ENCODE measurements around the gene EEF1A2.

Gene EEF1A2

GRCh38 chr20:63447320-63447719 lies 51.6 kb downstream of the EEF1A2 start:
- no peaks in the 10 kb centered on the region for H3K36me3 ChIP-seq (ENCODE audit: insufficient read depth, low read length)
- TF ChIP-seq CTCF (IDR thresholded peaks at IDR 0.05; ENCODE audit: borderline replicate concordance, extremely low read depth, low read length, poor library complexity, severe bottlenecking) = no peak
- TF ChIP-seq EZH2 (IDR thresholded peaks at IDR 0.05; ENCODE audit: borderline replicate concordance, low read depth, low read length, severe bottlenecking) = no peak
- no peak overlapping the region for H2AFZ ChIP-seq (ENCODE audit: low read depth, low read length)
- H3K9me3 ChIP-seq (ENCODE audit: insufficient read depth, low read length, severe bottlenecking) = peaks cover 7% of the 10 kb centered on the region
- no peak overlapping the region for H3K4me3 ChIP-seq (ENCODE audit: low read depth in 1 of 2, low read length in 2 of 2)
- peaks cover 4% of the 10 kb centered on the region; the same call in 1 of the 2 replicates for H4K20me1 ChIP-seq (ENCODE audit: insufficient read depth, low read length)
- H3K4me2 ChIP-seq (ENCODE audit: insufficient read depth, low read length) = no peak overlapping the region
- H3K27ac ChIP-seq (ENCODE audit: low read length) = no peak overlapping the region
- no peaks in the 10 kb centered on the region for H3K79me2 ChIP-seq (ENCODE audit: insufficient read depth, low read length)
- H3K9ac ChIP-seq (ENCODE audit: low read depth, low read length) = no peak overlapping the region
- DNase-seq = no peak
- no peak for ATAC-seq (ENCODE audit: insufficient read depth, low read depth)
- no peaks in the 10 kb centered on the region for H3K4me1 ChIP-seq (ENCODE audit: insufficient read depth, low read length)
- H3K27me3 ChIP-seq (ENCODE audit: insufficient read depth, low read length, poor library complexity) = no peaks in the 10 kb centered on the region

- peaks cover 7% of the 10 kb centered on the region for H3K9me3 ChIP-seq (ENCODE audit: insufficient read depth, low read length, severe bottlenecking)
- H3K79me2 ChIP-seq (ENCODE audit: insufficient read depth, low read length) = no peaks in the 10 kb centered on the region
- no peak overlapping the region for H3K4me2 ChIP-seq (ENCODE audit: insufficient read depth, low read length)
- no peak overlapping the region for H3K9ac ChIP-seq (ENCODE audit: low read depth, low read length)
- H3K27ac ChIP-seq (ENCODE audit: low read length) = no peak overlapping the region
- no peak overlapping the region for H3K4me3 ChIP-seq (ENCODE audit: low read depth in 1 of 2, low read length in 2 of 2)
- no peaks in the 10 kb centered on the region for H3K36me3 ChIP-seq (ENCODE audit: insufficient read depth, low read length)
- no peaks in the 10 kb centered on the region for H3K4me1 ChIP-seq (ENCODE audit: insufficient read depth, low read length)
- H3K27me3 ChIP-seq (ENCODE audit: insufficient read depth, low read length, poor library complexity) = no peaks in the 10 kb centered on the region
- no peak for DNase-seq
- TF ChIP-seq EZH2 (IDR thresholded peaks at IDR 0.05; ENCODE audit: borderline replicate concordance, low read depth, low read length, severe bottlenecking) = no peak
- no peak for TF ChIP-seq CTCF (IDR thresholded peaks at IDR 0.05; ENCODE audit: borderline replicate concordance, extremely low read depth, low read length, poor library complexity, severe bottlenecking)
- H4K20me1 ChIP-seq (ENCODE audit: insufficient read depth, low read length) = peaks cover 2% of the 10 kb centered on the region; the same call in 1 of the 2 replicates
- no peak overlapping the region for H2AFZ ChIP-seq (ENCODE audit: low read depth, low read length)
- ATAC-seq (ENCODE audit: insufficient read depth, low read depth) = no peak
These were observed 52.5 kb downstream of the EEF1A2 start for GRCh38 chr20:63446216-63447024.

- Histone ChIP-seq H3K4me3 (ENCODE audit: low read depth in 1 of 2, low read length in 2 of 2) (no peak overlapping the region), H3K79me2 (ENCODE audit: insufficient read depth, low read length) (no peaks in the 10 kb centered on the region), H2AFZ (ENCODE audit: low read depth, low read length) (no peak overlapping the region), H3K9ac (ENCODE audit: low read depth, low read length) (no peak overlapping the region), H3K9me3 (ENCODE audit: insufficient read depth, low read length, severe bottlenecking) (peaks cover 7% of the 10 kb centered on the region), H4K20me1 (ENCODE audit: insufficient read depth, low read length) (no peaks in the 10 kb centered on the region; the same call in 1 of the 2 replicates), H3K27ac (ENCODE audit: low read length) (no peak overlapping the region), H3K36me3 (ENCODE audit: insufficient read depth, low read length) (no peaks in the 10 kb centered on the region), H3K4me1 (ENCODE audit: insufficient read depth, low read length) (no peaks in the 10 kb centered on the region), H3K4me2 (ENCODE audit: insufficient read depth, low read length) (no peak overlapping the region), H3K27me3 (ENCODE audit: insufficient read depth, low read length, poor library complexity) (no peaks in the 10 kb centered on the region)
- TF ChIP-seq CTCF (IDR thresholded peaks at IDR 0.05; ENCODE audit: borderline replicate concordance, extremely low read depth, low read length, poor library complexity, severe bottlenecking) (no peak), EZH2 (IDR thresholded peaks at IDR 0.05; ENCODE audit: borderline replicate concordance, low read depth, low read length, severe bottlenecking) (no peak)
- DNase-seq (no peak), ATAC-seq (ENCODE audit: insufficient read depth, low read depth) (no peak)
These were observed 53.7 kb downstream of the EEF1A2 start for GRCh38 chr20:63445075-63445734.

Measured in DND-41 (cell line).